GM21447 (cell line): ENCODE measurements around the gene S100A8.

Experiments
- ATAC-seq: cut with Tn5 transposase; IDR thresholded peaks from one replicate; pipeline ENCODE4 v1.9.1; 2021; ENCODE audit not compliant: unreplicated experiment

Gene S100A8

GRCh38 chr1:153363641-153364040 lies 27.2 kb downstream of the S100A8 start:
- ATAC-seq, result no peak

DNA sequence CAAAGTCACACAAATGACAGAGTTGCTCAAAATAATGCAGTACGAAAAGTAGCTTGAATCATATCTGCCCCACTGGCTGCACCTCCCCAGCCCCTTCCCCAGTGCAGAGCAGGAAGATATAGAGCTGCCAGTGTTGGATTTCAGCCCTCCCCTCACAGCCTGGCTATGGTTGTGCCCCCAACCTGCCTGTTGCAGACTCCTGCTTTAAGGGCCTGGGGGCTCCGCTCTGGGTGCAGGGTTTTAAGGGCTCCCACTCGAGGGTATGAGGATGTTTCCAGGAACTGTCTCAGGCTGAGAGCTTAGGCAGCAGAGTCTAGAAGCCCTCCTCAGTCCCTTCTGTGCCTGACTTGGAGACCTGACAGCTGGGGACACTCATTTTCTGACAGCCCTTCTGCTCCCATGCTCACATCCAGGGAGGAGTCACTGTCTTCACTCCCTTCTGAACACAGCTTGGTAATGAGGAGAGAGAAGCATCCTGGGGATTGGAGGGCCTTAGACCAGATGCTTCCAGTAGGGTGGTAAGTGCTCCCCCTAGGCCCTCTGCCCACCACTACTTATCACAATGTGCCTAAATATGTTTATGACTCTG lies 28.6 kb downstream of the S100A8 start:
- ATAC-seq, result no peak

DNA sequence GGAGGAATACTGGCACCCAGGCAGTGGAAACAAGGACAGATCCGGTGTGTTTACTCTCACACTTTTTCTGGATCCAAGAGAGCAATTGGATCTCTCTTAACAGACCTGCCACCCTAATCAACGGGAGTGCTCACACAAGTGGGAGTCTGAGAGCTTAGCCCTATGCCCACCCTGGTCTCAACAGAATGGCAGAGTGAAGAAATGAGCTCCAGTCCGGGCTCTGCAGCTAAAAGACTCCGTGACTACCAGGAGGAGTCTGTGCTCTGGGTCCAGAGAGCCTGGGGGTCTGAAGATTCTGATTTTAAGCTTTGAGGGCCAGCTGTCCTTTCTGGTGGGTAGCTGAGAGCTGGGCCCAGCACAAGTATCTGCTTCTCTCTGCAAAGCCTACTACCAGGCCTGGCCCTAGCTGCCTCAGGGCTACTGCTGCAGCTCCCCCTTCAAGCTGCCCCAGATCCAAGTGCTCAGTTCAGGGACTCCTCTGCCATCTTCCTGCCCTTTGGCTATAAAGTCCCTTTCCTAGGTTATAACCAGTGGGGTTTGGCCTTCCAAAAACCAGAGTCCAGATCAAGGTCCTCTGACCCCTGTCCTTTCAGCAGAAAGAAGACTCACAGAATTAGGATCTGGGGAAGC lies 29.3 kb downstream of the S100A8 start:
- ATAC-seq, result no peak

DNA sequence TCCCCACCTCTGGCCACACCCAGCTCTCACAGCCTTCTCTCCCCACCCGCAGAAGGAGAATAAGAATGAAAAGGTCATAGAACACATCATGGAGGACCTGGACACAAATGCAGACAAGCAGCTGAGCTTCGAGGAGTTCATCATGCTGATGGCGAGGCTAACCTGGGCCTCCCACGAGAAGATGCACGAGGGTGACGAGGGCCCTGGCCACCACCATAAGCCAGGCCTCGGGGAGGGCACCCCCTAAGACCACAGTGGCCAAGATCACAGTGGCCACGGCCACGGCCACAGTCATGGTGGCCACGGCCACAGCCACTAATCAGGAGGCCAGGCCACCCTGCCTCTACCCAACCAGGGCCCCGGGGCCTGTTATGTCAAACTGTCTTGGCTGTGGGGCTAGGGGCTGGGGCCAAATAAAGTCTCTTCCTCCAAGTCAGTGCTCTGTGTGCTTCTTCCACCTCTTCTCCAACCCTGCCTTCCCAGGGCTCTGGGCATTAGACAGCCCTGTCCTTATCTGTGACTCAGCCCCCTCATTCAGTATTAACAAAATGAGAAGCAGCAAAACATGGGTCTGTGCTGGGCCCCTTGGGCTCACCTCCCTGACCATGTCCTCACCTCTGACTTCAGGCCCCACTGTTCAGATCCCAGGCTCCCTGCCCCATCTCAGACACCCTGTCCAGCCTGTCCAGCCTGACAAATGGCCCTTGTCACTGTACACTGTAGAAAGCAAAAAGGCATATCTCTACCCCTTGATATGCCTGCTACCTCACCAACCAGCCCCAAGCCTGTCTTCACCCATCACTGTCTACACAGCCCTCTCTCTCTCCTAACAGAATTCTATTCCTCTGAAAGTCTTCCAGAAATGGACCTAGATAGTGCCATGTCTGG lies 30.0 kb downstream of the S100A8 start:
- ATAC-seq, result no peak

GRCh38 chr1:153360190-153360589 lies 30.7 kb downstream of the S100A8 start:
- ATAC-seq, result no peak

DNA sequence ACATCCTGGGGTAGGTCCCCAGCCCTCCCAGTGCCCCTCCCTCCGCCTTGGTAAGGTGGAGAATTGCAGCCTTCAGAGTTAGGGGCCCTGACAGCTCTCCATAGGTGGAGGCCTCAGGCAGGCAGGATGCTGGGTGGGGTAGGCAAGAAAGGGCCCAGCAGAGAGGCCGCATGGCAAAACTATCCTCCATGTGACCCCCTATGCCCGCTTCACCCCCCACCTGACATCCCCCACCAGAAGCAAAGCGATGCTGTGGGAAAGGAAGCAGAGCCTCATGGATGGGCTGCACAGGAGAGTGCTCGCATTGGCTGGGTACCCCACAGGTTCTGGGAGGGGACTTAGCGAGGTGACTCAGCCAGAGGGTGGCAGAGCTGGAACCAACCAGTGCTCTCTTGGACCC lies 31.6 kb downstream of the S100A8 start:
- no peak for ATAC-seq

- ATAC-seq, result no peak
Observed at GRCh38 chr1:153358691-153358975, 32.2 kb downstream of the S100A8 start.

- no peak for ATAC-seq
Observed at GRCh38 chr1:153357853-153358690, 32.8 kb downstream of the S100A8 start, which contains the start of gene S100A9. Gene S100A9 (plus strand): TSS chr1:153357854. CDS start chr1:153358284, 430 bp downstream.

DNA sequence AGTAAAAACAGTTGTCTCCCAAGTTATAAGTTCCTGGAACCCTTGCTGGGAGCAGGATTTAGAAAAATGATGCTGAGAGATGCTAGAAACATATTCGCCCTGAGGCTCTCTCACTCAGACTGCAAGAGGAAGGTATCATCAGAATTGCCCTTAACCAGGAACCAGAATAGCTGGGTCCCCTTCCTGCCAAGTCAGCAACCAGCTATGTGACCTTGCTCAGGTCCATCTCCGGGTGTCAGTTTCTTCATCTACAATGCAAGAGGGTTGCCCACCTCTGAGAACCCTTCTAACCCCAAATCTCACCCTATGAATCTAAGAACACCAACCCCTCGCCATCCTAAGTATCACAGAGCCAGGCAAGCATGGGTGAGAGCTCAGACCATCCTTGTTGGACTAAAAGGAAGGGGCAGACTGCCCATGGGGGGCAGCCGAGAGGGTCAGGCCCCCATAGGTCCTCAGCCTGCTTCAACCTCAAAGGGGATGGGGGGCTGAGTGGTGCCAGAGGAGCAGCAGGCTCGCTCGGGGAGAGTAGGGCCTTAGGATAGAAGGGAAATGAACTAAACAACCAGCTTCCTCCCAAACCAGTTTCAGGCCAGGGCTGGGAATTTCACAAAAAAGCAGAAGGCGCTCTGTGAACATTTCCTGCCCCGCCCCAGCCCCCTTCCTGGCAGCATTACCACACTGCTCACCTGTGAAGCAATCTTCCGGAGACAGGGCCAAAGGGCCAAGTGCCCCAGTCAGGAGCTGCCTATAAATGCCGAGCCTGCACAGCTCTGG lies 33.6 kb downstream of the S100A8 start:
- ATAC-seq, result no peak

GRCh38 chr1:153356392-153357075 lies 34.3 kb downstream of the S100A8 start:
- no peak for ATAC-seq

DNA sequence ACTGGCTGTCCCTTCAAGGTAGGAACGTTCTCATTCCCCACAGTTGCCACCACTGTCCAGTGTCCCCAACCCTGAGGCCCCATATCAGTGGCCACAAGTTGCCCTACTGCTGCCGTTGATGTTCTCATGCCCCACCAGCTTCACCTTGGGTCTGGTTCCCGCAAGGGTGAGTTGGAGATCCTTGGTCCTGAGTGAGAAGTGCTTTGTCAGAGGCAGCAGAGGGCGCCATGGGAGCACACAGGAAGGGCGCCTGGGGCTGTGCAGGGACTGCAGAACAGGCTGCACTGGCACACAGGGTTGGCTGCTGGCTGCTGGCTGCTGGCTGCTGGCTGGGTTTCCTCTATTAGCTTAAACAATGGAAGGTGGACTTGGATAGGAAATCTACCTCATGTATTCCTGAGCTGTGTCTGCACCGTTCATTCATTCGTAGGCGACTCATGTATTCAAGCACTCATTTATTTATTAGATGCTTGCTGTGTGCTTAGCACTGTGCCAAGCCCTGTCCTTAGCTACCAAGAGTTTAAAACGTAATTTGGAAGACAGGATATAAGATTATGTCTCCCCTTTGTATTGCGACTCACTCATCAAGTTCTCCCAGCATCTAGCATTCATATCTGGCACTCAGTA lies 35.3 kb downstream of the S100A8 start:
- ATAC-seq, result no peak

GRCh38 chr1:153354515-153355193 lies 36.2 kb downstream of the S100A8 start:
- no peak for ATAC-seq

- ATAC-seq, result no peak
Observed at GRCh38 chr1:153353226-153353947, 37.5 kb downstream of the S100A8 start.

DNA sequence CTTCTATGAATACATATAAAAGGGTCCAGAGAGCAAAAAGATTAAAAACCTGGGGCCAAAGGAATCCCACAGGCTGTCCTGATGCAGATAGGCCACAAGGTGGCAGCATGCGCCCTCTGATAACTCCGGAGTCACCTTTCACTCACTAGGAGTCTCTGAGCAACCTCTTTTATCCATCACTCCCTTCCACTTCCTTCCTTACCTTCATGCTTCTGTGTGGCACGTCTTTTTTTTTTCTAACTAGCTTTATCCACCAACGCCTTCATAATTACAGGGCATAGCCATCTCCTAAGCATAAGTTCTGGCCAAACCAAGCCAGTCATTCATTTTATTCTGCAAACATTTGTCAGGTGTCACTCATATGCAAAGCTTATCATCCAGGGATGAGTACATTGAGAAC lies 38.4 kb downstream of the S100A8 start:
- no peak for ATAC-seq

- ATAC-seq, result no peak
Observed at GRCh38 chr1:153350321-153350957, 40.4 kb downstream of the S100A8 start.

DNA sequence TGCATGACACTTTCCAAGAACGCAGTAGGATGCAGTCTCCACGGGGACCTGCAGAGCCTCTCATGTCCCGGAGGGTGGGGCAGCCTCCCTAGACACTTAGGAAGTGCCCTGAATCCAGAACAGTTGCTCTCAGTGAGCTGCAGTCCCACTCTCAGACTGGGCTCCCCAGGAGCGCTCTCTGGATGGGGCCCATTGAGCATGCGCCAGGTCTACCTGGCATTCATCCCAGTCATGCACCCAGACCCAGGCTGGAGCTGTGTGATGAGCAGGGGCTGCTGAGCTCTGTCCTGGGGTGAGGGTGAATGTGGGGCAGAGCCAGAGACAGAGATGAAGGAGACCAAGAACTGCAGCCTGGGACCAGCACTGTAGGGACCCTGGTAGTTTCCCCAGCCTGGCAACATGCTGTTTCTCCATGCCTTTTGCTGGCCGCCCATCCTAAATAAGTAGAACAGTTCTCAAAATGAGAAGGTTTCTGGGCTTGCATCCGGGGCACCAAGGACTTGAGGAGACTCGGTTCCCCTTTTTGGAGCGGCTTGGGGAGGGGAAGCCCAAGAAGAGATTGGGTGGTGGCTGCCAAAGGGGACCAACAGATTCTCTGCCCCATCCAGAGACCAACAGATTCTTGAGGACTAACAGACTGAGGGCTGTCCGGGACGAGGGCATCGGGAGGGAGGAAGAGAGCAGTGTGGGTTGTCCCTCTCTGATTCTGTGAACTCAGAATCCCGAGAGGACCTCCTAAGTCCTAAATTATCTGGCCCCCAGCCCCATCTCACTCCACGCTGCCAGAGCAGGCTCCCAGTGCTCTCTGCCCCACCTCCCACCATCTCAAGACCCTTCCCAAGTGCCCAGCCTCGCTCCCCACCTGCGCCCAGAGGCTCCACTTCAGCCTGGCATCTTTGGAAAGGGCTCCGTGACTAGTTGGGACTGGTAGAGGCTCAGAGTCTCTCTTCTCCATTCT lies 41.2 kb downstream of the S100A8 start:
- no peak for ATAC-seq
